Gastroesophageal sphincter (tissue), 4 donors: ENCODE measurements around the gene GNLY. TPM values are rescaled to one million over a fixed set of nuclear protein-coding genes. Genes with fewer than 3 reads are reported as not detected.
"Not testable (repeated sequence)": the region's sequence is repeated elsewhere in the genome, so short reads cannot be mapped to it uniquely, and the experiment has no call there.

ENCODE experiments used
- ATAC-seq: fragments of 150-250 bp; one replicate; pipeline ENCODE4 v1.9.1; 2016; ENCODE audit warnings: mild to moderate bottlenecking, moderate library complexity
- H3K27ac ChIP-seq, 4 donors: fragments of 200-600 bp; sonication (generic) in 3 of 4; 1 replicate in 3 of 4; 2 replicates in 1 of 4; pipeline ENCODE4 v1.5.1; 2016 to 2019
- H3K27me3 ChIP-seq: fragments of 200-600 bp; sonication (generic); one replicate; pipeline ENCODE4 v1.5.1; 2019
- H3K36me3 ChIP-seq, 2 donors: fragments of 200-600 bp; sonication (generic); one replicate each; pipeline ENCODE4 v1.5.1; 2019; ENCODE audit warnings: control low read depth in 1 of 2
- H3K4me1 ChIP-seq, 3 donors: fragments of 200-600 bp; sonication (generic); 1 replicate in 2 of 3; 2 replicates in 1 of 3; pipeline ENCODE4 v1.5.1; 2016 to 2019; ENCODE audit warnings: control low read depth in 2 of 3
- H3K4me3 ChIP-seq, 2 donors: fragments of 200-600 bp; sonication (generic); one replicate each; pipeline ENCODE4 v1.5.1; 2019; ENCODE audit warnings: mild to moderate bottlenecking in 1 of 2, moderate library complexity in 1 of 2
- H3K9me3 ChIP-seq, 3 donors: fragments of 200-600 bp; sonication (generic); one replicate each; pipeline ENCODE4 v1.5.1; 2017 to 2019; ENCODE audit warnings: control low read depth in 2 of 3
- EP300 ChIP-seq: sonication (generic); formaldehyde crosslinking; IDR thresholded peaks from one replicate; pipeline ENCODE4 v1.6.1; 2017; ENCODE audit warnings: antibody characterized with exemption, mild to moderate bottlenecking
- POLR2A ChIP-seq, 2 donors: fragments of 450-650 bp; IDR thresholded peaks; one replicate each; pipeline ENCODE4 v1.6.1; 2017; ENCODE audit warnings: antibody characterized with exemption in 2 of 2, mild to moderate bottlenecking in 2 of 2, moderate library complexity in 1 of 2
- POLR2AphosphoS5 ChIP-seq: sonication (generic); formaldehyde crosslinking; IDR thresholded peaks from one replicate; pipeline ENCODE4 v1.6.1; 2017; ENCODE audit warnings: antibody characterized with exemption
- WGBS, 2 donors: methylation state at CpG; one replicate each; pipeline ENCODE4 v1.1.5; 2018; ENCODE audit warnings: low coverage in 1 of 2; 5-methylcytosine and 5-hydroxymethylcytosine counted together
- total RNA-seq, 4 donors: library from RNA; depleted of rRNA; stranded (reverse); fragments of >200 nt; gene quantifications; one replicate each; pipeline ENCODE4 v1.1.0, GENCODE V29; 2016
- TF ChIP-seq, protein P1 (sequence below), 4 experiments: fragments of 200-600 bp in 2 of 4; fragments of 450-650 bp in 2 of 4; sonication (generic) in 1 of 4; IDR thresholded peaks; one replicate each; pipeline ENCODE4 v1.5.1; 2017 to 2019; ENCODE audit warnings: antibody characterized with exemption in 4 of 4, mild to moderate bottlenecking in 2 of 4, moderate library complexity in 2 of 4

Gene GNLY
- total RNA-seq, 4 donors from 2014 or later = 0.54 to 3.1 TPM; not detected in 2

DNA sequence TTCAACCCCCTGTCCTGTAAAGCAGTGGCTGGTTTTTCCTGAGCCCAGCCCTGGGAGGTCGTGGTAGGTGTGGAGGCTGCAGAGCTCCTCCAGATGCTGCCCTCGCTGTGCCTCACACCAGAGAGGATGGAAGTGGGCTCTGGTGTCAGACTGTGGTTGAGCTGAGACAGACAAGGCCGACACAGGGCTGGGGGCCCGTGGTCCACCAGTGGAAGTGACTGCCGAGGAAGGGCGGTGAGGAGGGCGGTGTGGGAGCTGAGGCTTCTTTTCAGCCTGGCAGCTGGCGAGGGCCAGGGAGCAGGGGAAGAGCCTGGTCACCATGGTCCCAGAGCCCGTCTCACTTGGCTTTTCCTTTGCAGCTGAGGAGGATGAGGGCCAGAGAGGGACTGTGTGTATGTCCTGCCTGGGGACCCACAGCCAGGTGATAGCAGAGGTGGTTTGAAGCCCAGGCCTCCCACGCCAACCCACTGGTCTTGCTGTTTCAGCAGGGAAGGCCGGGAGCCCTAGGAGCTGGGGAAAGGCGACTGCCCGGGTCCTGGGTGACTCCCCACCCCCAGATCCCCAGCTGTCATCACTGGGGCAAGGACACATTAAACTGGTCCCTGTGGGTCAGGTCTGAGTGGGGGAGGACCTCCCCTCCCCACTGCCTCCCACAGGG, 34.7 kb upstream of the GNLY start:
- WGBS, 2 donors = 67 to 77% methylated on average over 1 to 4 of the region's 13 CpGs
- TF ChIP-seq, protein P1, sequence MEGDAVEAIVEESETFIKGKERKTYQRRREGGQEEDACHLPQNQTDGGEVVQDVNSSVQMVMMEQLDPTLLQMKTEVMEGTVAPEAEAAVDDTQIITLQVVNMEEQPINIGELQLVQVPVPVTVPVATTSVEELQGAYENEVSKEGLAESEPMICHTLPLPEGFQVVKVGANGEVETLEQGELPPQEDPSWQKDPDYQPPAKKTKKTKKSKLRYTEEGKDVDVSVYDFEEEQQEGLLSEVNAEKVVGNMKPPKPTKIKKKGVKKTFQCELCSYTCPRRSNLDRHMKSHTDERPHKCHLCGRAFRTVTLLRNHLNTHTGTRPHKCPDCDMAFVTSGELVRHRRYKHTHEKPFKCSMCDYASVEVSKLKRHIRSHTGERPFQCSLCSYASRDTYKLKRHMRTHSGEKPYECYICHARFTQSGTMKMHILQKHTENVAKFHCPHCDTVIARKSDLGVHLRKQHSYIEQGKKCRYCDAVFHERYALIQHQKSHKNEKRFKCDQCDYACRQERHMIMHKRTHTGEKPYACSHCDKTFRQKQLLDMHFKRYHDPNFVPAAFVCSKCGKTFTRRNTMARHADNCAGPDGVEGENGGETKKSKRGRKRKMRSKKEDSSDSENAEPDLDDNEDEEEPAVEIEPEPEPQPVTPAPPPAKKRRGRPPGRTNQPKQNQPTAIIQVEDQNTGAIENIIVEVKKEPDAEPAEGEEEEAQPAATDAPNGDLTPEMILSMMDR (IDR thresholded peaks at IDR 0.05) = no peak
- TF ChIP-seq POLR2A (IDR thresholded peaks at IDR 0.05) (no peak), POLR2AphosphoS5 (no peak), EP300 (no peak)
- H3K36me3 ChIP-seq = peaks cover 0 to 44% of the 10 kb centered on the region in 2 donors
- no peaks in the 10 kb centered on the region for H3K9me3 ChIP-seq
- H3K4me1 ChIP-seq = peaks cover 0 to 27% (median 6%) of the 10 kb centered on the region in 3 donors
- no peak overlapping the region for H3K27ac ChIP-seq
- no peaks in the 10 kb centered on the region for H3K27me3 ChIP-seq
- H3K4me3 ChIP-seq = no peak overlapping the region
- ATAC-seq = no peak

DNA sequence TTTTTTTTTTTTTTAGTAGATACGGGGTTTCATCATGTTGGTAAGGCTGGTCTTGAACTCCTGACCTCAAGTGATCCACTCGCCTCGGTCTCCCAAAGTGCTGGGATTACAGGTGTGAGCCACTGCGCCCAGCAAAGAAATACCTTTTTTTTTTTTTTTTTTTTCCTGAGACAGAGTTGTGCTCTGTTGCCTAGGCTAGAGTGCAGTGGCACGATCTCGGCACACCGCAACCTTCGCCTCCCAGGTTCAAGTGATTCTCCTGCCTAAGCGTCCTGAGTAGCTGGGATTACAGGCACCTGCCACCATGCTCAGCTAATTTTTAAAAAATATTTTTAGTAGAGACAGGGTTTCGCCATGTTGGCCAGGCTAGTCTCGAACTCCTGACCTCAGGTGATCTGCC, 33.9 kb upstream of the GNLY start:
- not testable (repeated sequence) for H3K9me3 ChIP-seq, H3K27me3 ChIP-seq, H3K27ac ChIP-seq, H3K4me3 ChIP-seq, ATAC-seq
- H3K36me3 ChIP-seq = peaks cover 0 to 37% of the 10 kb centered on the region in 2 donors
- WGBS, 2 donors = 100% methylated on average over 4 of the region's 11 CpGs; no CpG with 5 or more reads in 1 of the 2 donors
- H3K4me1 ChIP-seq = peaks cover 0 to 27% (median 6%) of the 10 kb centered on the region in 3 donors

DNA sequence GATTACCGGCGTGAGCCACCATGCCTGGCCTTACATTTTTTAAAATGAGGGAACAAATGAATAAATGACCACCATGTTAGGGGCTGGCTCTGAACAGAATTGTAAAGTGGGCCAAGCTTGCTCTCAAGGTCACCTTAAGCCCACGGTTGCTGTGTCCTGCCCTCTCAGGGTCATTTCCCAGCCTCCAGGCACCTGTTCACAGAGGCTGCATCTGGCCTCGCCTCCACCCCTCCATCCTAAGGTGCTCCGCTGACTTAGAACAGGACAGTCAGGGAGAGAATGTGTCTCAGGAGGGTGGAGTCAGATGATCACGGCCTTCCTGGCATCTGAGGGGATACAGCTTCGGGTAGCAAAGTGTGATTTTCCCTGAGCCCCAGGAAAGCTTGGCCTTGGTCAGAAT, 33.4 kb upstream of the GNLY start:
- peaks cover 0 to 37% of the 10 kb centered on the region in 2 donors for H3K36me3 ChIP-seq
- 92 to 100% methylated on average over 2 to 5 of the region's 7 CpGs for WGBS, 2 donors
- TF ChIP-seq, protein P1 (IDR thresholded peaks at IDR 0.05) = no peak
- no peak for TF ChIP-seq POLR2AphosphoS5
- TF ChIP-seq POLR2A (IDR thresholded peaks at IDR 0.05) = no peak
- no peak for TF ChIP-seq EP300
- H3K4me3 ChIP-seq = no peak overlapping the region
- H3K27me3 ChIP-seq = no peaks in the 10 kb centered on the region
- ATAC-seq = no peak
- peak overlapping the region in 3 of 4 donors; percentile 55 to 71 (median 62) for H3K27ac ChIP-seq
- H3K4me1 ChIP-seq = peaks cover 0 to 27% (median 6%) of the 10 kb centered on the region in 3 donors
- H3K9me3 ChIP-seq = no peaks in the 10 kb centered on the region

DNA sequence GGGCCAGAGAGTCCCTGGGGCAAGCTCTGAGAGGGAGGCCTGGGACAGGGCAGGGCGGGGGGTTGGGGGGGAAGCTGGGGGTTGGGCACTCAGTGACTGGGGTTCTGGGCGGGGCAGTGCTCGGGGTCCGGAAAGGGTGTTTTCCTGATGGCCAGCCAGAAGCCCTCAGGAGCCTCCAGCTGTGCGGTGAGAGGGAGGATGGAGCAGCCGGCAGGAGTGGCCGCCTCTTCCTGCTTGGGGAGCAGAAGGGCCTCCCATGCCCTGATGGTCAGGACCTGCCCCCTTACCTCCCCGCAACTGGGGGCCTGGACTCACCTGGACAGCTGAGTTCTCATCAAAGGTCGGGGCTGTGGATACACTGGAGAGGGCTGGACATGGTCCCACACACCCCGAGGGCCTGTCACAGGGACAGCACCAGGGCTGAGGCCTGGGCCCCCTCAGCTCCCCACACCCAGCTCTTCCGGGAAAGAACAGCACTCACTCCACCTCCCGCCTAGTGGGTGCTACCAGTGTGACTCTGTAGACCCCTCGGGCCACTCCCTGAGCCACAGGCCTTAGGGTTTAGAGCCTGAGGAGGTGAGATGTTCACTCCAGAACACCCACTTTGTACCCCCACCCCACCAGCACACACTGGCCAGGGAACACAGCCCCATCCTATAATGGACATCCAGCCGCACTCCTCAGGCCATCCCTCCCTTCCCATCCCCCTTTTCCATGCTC, 32.9 kb upstream of the GNLY start:
- 67% methylated on average over 3 of the region's 14 CpGs; no CpG with 5 or more reads in 1 of the 2 donors for WGBS, 2 donors
- H3K9me3 ChIP-seq = no peaks in the 10 kb centered on the region
- H3K27ac ChIP-seq = peak overlapping the region in 3 of 4 donors; percentile 55 to 71 (median 62)
- no peak overlapping the region for H3K4me3 ChIP-seq
- peaks cover 0 to 32% of the 10 kb centered on the region in 2 donors for H3K36me3 ChIP-seq
- H3K4me1 ChIP-seq = peaks cover 0 to 27% (median 6%) of the 10 kb centered on the region in 3 donors
- no peaks in the 10 kb centered on the region for H3K27me3 ChIP-seq
- no peak for ATAC-seq
- no peak for TF ChIP-seq POLR2AphosphoS5
- TF ChIP-seq EP300 = no peak
- TF ChIP-seq, protein P1 (IDR thresholded peaks at IDR 0.05) = no peak
- no peak for TF ChIP-seq POLR2A (IDR thresholded peaks at IDR 0.05)

DNA sequence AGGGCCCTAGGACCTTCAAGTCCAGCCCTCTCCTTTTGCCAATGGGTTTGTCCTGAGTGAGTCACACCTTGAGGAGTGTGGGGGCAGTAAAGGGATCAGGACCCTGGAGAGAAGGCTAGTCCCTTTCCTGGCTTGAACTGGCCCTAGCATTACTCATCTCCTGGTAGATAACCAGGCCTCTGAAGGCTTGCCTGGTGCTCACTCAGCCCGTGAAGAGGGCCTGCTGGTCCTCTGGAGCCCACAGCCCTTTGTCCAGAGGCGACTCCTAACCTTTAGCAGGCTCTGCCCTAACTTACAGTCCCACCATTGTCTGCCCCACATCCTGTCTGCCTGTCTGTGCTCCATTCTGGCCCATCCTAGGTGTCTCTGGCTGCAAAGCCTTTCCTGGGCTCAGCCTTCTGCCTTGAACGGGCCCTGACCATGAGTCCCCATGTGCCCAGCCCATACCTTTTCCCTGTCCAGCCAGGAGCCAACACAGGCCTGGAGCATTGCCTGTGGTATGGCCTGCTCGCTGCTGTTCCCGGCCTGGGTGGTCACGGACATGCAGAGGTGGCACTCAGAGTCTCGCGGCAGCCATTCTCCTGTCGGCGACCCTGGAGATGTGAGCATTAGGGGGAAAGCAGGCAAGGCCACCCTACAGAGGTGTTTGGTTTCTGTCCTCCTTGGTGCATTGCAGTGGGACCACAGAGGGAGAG, 31.1 kb upstream of the GNLY start:
- Histone ChIP-seq H3K36me3 (peaks cover 0 to 16% of the 10 kb centered on the region in 2 donors), H3K27me3 (no peaks in the 10 kb centered on the region), H3K4me1 (peaks cover 0 to 27% (median 6%) of the 10 kb centered on the region in 3 donors), H3K9me3 (no peaks in the 10 kb centered on the region), H3K27ac (peak overlapping the region in 2 of 4 donors; percentile 31 to 41), H3K4me3 (no peak overlapping the region)
- ATAC-seq = peak; percentile 90
- TF ChIP-seq, protein P1 (IDR thresholded peaks at IDR 0.05) = no peak
- TF ChIP-seq POLR2AphosphoS5 = peak; percentile 37
- WGBS, 2 donors = 0% methylated on average over 1 of the region's 10 CpGs; no CpG with 5 or more reads in 1 of the 2 donors
